ENCODE results near the gene EPB41L5. TPM values are rescaled to one million over a fixed set of nuclear protein-coding genes. Genes with fewer than 3 reads are reported as not detected.
A peak's percentile ranks its signal among the peaks of the same experiment; 100 is the strongest.
"Not testable (repeated sequence)": the region's sequence is repeated elsewhere in the genome, so short reads cannot be mapped to it uniquely, and the experiment has no call there.

EPB41L5 gene
- total and polyA plus RNA-seq, 11 donors = 3.1 to 16.9 (median 9.8) TPM

- Histone ChIP-seq H3K27me3 (no peaks in the 10 kb centered on the region), H3K9me3 (peaks cover 0 to 62% (median 12%) of the 10 kb centered on the region in 12 donors), H3K27ac (no peak overlapping the region), H3K4me1 (no peaks in the 10 kb centered on the region), H3K36me3 (no peaks in the 10 kb centered on the region), H3K4me3 (no peak overlapping the region)
- ATAC-seq (no peak), DNase-seq (no peak)
- TF ChIP-seq POLR2A (IDR thresholded peaks at IDR 0.05) (no peak), CTCF (IDR thresholded peaks at IDR 0.05) (no peak)
- intact Hi-C loops (cut with DNase I) = no loop called here
- 77 to 91% (median 83%) methylated on average over 1 of the region's 1 CpG for WGBS, 4 donors
These were observed 182.7 kb downstream of the EPB41L5 start for GRCh38 chr2:120195553-120195952.

- H3K27me3 ChIP-seq; intact Hi-C loops (cut with DNase I); ATAC-seq; H3K36me3 ChIP-seq; DNase-seq; H3K27ac ChIP-seq; H3K4me3 ChIP-seq: not testable (repeated sequence)
- peaks cover 0 to 35% (median 7%) of the 10 kb centered on the region in 12 donors for H3K9me3 ChIP-seq
- H3K4me1 ChIP-seq = peaks cover 0 to 16% (median 7%) of the 10 kb centered on the region in 12 donors
- WGBS, 4 donors = 95 to 97% (median 96%) methylated on average over 10 of the region's 10 CpGs
These were observed 187.1 kb downstream of the EPB41L5 start for GRCh38 chr2:120199817-120200459.

GRCh38 chr2:120203251-120204021 lies 190.6 kb downstream of the EPB41L5 start:
- no peak overlapping the region for H3K4me3 ChIP-seq
- H3K27ac ChIP-seq = peak overlapping the region in 2 of 12 donors; percentile 16 to 43
- no peaks in the 10 kb centered on the region for H3K27me3 ChIP-seq
- peaks cover 0 to 16% (median 7%) of the 10 kb centered on the region in 12 donors for H3K4me1 ChIP-seq
- intact Hi-C loops (cut with DNase I) = no loop called here
- H3K9me3 ChIP-seq = peaks cover 0 to 9% (median 0%) of the 10 kb centered on the region in 12 donors
- DNase-seq = no peak
- ATAC-seq = peak in 3 of 4 donors; percentile 32 to 68 (median 44)
- WGBS, 4 donors = 48 to 66% (median 53%) methylated on average over 8 to 10 of the region's 10 CpGs
- no peak for TF ChIP-seq POLR2A (IDR thresholded peaks at IDR 0.05)
- no peak for TF ChIP-seq CTCF (IDR thresholded peaks at IDR 0.05)
- H3K36me3 ChIP-seq = no peaks in the 10 kb centered on the region

- intact Hi-C loops (cut with DNase I) = no loop called here
- 86 to 87% (median 86%) methylated on average over 5 of the region's 5 CpGs for WGBS, 4 donors
- H3K9me3 ChIP-seq = peaks cover 0 to 5% (median 0%) of the 10 kb centered on the region in 12 donors
- peak overlapping the region in 2 of 12 donors; percentile 16 to 43 for H3K27ac ChIP-seq
- TF ChIP-seq POLR2A (IDR thresholded peaks at IDR 0.05) (no peak), CTCF (IDR thresholded peaks at IDR 0.05) (peak in 1 of 12 donors; percentile 4)
- peak; percentile 26 to 40 (median 32) for ATAC-seq
- no peaks in the 10 kb centered on the region for H3K36me3 ChIP-seq
- no peak overlapping the region for H3K4me3 ChIP-seq
- no peaks in the 10 kb centered on the region for H3K27me3 ChIP-seq
- H3K4me1 ChIP-seq = peaks cover 0 to 16% (median 7%) of the 10 kb centered on the region in 12 donors
- no peak for DNase-seq
These were observed 191.1 kb downstream of the EPB41L5 start for GRCh38 chr2:120204022-120204405.
